ENCODE measurements around the gene EXPH5. TPM values are rescaled to one million over a fixed set of nuclear protein-coding genes. Genes with fewer than 3 reads are reported as not detected.

Gene EXPH5
- total RNA-seq, 4 donors from 2014 or later: 3.3 to 8.1 (median 6.9) TPM

DNA sequence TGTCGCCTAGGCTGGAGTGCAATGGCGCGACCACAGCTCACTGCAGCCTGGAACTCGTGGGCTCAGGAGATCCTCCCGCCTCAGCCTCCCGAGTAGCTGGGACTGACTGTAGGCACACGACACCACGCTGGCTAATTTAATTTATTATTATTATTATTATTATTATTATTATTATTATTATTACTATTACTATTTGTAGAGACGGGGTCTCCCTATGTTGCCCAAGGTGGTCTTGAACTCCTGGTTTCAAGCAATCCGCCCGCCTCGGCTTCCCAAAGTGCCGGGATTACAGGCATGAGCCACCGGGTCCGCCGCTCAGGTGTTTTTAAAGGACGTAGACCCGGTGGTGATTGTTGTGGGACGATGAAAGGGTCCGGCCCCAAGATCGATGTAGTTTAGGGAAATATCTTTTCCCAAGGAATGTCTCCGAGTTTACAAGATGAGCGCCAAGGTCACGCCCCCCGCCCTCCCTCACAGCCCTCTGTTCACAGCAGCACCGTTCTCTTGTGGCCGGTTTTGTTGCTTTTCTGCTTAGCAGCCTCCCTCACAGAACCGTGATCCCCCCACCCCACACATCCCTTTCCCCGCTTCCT is 94.7 kb downstream of the EXPH5 start:
- TF ChIP-seq CTCF (IDR thresholded peaks at IDR 0.05) (no peak), POLR2A (IDR thresholded peaks at IDR 0.05) (no peak)
- DNase-seq: no peak
- Histone ChIP-seq H3K4me1 (peaks cover 0 to 9% (median 4%) of the 10 kb centered on the region in 4 donors), H3K4me3 (peak overlapping the region; percentile 56 to 81 (median 76)), H3K36me3 (no peaks in the 10 kb centered on the region), H3K27ac (peak overlapping the region; percentile 77 to 95 (median 88)), H3K9me3 (no peaks in the 10 kb centered on the region), H3K27me3 (no peaks in the 10 kb centered on the region)

- no peak for TF ChIP-seq POLR2A (IDR thresholded peaks at IDR 0.05)
- no peak for TF ChIP-seq CTCF (IDR thresholded peaks at IDR 0.05)
- Histone ChIP-seq H3K9me3 (no peaks in the 10 kb centered on the region), H3K36me3 (no peaks in the 10 kb centered on the region), H3K4me3 (peak within 1 kb of the TSS; percentile 56 to 81 (median 76)), H3K27ac (peak within 1 kb of the TSS; percentile 77 to 95 (median 88)), H3K4me1 (peaks cover 0 to 9% (median 4%) of the 10 kb centered on the region in 4 donors), H3K27me3 (no peaks in the 10 kb centered on the region)
- DNase-seq: peak; percentile 22 to 74 (median 68)
Observed at GRCh38 chr11:108498046-108498815, 95.3 kb downstream of the EXPH5 start, which contains the start of gene POGLUT3. Gene POGLUT3, minus strand, starts transcription at chr11:108498384. Its CDS starts 18 bp downstream, at chr11:108498366.

GRCh38 chr11:108497317-108498045 is 96.1 kb downstream of the EXPH5 start:
- no peak for TF ChIP-seq CTCF (IDR thresholded peaks at IDR 0.05)
- TF ChIP-seq POLR2A (IDR thresholded peaks at IDR 0.05): peak; percentile 37 to 66
- no peaks in the 10 kb centered on the region for H3K27me3 ChIP-seq
- H3K36me3 ChIP-seq: no peaks in the 10 kb centered on the region
- peak overlapping the region; percentile 56 to 81 (median 76) for H3K4me3 ChIP-seq
- H3K9me3 ChIP-seq: no peaks in the 10 kb centered on the region
- peak; percentile 60 to 93 (median 85) for DNase-seq
- peak overlapping the region; percentile 77 to 95 (median 88) for H3K27ac ChIP-seq
- peaks cover 0 to 9% (median 4%) of the 10 kb centered on the region in 4 donors for H3K4me1 ChIP-seq

DNA sequence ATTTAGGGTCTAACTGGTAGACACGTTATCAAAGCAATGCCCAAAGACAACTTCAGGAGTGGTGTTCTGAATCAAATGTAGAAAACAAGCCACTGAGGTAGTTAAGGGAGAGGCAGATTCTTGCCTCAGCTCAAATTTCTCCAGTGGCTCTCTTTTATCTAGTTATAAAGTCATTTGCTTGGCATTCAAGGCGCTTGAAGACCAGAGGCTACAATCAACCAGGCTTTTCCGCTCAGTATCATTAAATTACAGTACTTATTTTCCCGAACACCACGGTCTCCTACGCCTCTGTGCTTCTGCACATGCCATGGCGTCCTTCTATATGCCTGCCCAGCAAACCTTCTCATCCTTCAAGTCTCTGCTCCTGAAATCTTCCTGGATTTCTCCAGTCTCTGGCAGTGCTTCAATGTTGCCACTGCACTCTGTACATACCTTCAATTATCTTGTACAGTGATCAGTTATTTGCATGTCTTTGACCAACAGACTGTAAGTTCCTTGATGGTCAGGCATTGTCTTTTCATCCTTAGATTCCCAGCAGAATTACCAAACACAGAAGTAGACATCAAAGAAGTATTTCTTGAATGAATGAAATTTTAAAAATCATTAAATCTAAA is 96.8 kb downstream of the EXPH5 start:
- Histone ChIP-seq H3K9me3 (no peaks in the 10 kb centered on the region), H3K4me3 (peak overlapping the region in 2 of 4 donors; percentile 71 to 81), H3K27ac (peak overlapping the region; percentile 77 to 95 (median 88)), H3K27me3 (no peaks in the 10 kb centered on the region), H3K4me1 (peaks cover 0 to 9% (median 4%) of the 10 kb centered on the region in 4 donors), H3K36me3 (no peaks in the 10 kb centered on the region)
- TF ChIP-seq POLR2A (IDR thresholded peaks at IDR 0.05): no peak
- TF ChIP-seq CTCF (IDR thresholded peaks at IDR 0.05): no peak
- DNase-seq: no peak

DNA sequence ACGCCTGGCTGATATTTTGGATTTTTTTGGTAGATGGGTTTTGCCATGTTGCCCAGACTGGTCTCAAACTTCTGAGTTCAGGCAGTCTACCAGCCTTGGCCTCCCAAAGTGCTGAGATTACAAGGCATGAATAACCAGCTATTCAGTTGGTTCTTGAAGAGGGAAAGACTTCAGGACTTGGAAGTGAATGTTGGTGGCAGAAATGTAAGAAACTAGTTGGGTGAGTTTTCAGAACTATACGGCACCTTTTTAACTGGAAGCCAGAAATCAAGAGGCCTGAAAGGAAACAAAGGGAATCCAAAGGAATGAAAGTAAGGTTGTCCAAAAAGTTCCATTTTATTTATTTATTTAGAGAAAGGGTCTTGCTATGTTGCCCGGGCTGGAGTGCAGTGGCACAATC is 98.2 kb downstream of the EXPH5 start:
- DNase-seq: no peak
- H3K4me3 ChIP-seq: no peak overlapping the region
- H3K9me3 ChIP-seq: no peaks in the 10 kb centered on the region
- TF ChIP-seq CTCF (IDR thresholded peaks at IDR 0.05): no peak
- TF ChIP-seq POLR2A (IDR thresholded peaks at IDR 0.05): no peak
- H3K27ac ChIP-seq: no peak overlapping the region
- no peaks in the 10 kb centered on the region for H3K27me3 ChIP-seq
- peaks cover 0 to 9% (median 4%) of the 10 kb centered on the region in 4 donors for H3K4me1 ChIP-seq
- peaks cover 0 to 5% (median 0%) of the 10 kb centered on the region in 3 donors for H3K36me3 ChIP-seq

Measured in Peyer's patch (tissue), 4 donors.